ENCODE data around the gene SERINC5. TPM values are rescaled to one million over a fixed set of nuclear protein-coding genes. Genes with fewer than 3 reads are reported as not detected.

SERINC5 gene
- total and polyA plus RNA-seq, 3 donors from 2014 or later = 62.3 to 217 (median 158) TPM

DNA sequence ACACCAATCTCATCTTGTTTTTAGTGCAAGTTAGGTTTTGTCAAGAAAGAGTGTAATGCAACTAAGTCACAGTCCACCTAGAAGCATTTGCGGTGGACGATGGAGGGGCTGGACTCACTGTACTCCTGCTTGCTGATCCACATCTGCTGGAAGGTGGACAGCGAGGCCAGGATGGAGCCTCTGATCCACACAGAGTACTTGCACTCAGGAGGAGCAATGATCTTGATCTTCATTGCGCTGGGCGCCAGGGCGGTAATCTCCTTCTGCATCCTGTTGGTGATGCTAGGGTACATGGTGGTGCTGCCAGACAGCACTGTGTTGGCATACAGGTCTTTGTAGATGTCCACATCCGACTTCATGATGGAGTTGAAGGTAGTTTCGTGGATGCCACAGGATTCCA, 43.8 kb upstream of the SERINC5 start:
- H3K4me1 ChIP-seq = no peaks in the 10 kb centered on the region
- H3K36me3 ChIP-seq (ENCODE audit: low read depth, missing control alignments) = no peaks in the 10 kb centered on the region
- TF ChIP-seq, protein P1, sequence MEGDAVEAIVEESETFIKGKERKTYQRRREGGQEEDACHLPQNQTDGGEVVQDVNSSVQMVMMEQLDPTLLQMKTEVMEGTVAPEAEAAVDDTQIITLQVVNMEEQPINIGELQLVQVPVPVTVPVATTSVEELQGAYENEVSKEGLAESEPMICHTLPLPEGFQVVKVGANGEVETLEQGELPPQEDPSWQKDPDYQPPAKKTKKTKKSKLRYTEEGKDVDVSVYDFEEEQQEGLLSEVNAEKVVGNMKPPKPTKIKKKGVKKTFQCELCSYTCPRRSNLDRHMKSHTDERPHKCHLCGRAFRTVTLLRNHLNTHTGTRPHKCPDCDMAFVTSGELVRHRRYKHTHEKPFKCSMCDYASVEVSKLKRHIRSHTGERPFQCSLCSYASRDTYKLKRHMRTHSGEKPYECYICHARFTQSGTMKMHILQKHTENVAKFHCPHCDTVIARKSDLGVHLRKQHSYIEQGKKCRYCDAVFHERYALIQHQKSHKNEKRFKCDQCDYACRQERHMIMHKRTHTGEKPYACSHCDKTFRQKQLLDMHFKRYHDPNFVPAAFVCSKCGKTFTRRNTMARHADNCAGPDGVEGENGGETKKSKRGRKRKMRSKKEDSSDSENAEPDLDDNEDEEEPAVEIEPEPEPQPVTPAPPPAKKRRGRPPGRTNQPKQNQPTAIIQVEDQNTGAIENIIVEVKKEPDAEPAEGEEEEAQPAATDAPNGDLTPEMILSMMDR (IDR thresholded peaks at IDR 0.05) = no peak
- TF ChIP-seq POLR2A (IDR thresholded peaks at IDR 0.05) = no peak
- intact Hi-C loops (cut with DNase I; ENCODE audit: low total_unique reads) = no loop called here
- no peaks in the 10 kb centered on the region for H3K27me3 ChIP-seq
- 93 to 98% methylated on average over 7 to 8 of the region's 8 CpGs for WGBS, 2 donors
- no peaks in the 10 kb centered on the region for H3K9me3 ChIP-seq
- DNase-seq = no peak
- H3K27ac ChIP-seq = no peak overlapping the region
- no peak overlapping the region for H3K4me3 ChIP-seq

DNA sequence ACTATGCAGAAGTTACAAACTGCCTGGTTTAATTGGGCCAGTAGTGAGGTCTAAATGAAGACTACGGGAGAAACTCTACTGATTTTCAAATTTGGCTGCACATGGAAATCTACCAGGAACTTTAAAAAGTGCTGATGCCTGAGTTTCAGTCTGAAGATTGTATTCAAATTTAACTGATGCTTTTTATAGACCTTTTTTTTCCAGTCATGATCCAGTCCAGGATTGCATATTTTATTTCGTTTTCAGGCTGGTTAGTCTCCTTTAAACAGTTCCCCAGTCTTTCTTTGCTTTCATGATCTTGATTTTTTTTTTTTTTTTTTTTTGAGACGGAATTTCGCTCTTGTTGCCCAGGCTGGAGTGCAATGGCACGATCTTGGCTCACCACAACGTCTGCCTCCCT, 40.3 kb upstream of the SERINC5 start:
- no peak for DNase-seq
- TF ChIP-seq, protein P1 (IDR thresholded peaks at IDR 0.05) = no peak
- no peak for TF ChIP-seq POLR2A (IDR thresholded peaks at IDR 0.05)
- no peaks in the 10 kb centered on the region for H3K36me3 ChIP-seq (ENCODE audit: low read depth, missing control alignments)
- H3K9me3 ChIP-seq = no peaks in the 10 kb centered on the region
- intact Hi-C loops (cut with DNase I; ENCODE audit: low total_unique reads) = no loop called here
- no peaks in the 10 kb centered on the region for H3K27me3 ChIP-seq
- H3K4me1 ChIP-seq = no peaks in the 10 kb centered on the region
- 47 to 69% methylated on average over 6 of the region's 6 CpGs for WGBS, 2 donors
- no peak overlapping the region for H3K4me3 ChIP-seq
- peak overlapping the region in 1 of 2 donors; percentile 41 for H3K27ac ChIP-seq

DNA sequence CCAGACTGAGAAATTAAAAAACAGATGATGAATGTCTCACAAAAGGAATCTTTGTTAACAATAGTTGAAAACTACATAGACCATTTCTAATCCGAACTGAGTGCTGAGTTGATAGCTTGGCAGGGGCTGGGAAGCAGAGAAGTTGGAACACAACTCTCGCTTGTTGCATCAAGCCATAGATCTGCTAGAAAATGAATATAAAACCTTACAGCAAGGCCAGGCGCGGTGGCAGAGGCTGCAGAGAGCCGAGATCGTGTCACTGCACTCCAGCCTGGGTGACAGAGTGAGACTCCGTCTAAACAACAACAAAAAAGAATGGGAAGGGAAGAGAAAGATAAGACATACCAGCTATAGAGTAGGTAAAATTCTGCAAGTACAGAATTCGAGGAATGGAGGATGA, 35.9 kb upstream of the SERINC5 start:
- no peak for DNase-seq
- TF ChIP-seq, protein P1 (IDR thresholded peaks at IDR 0.05) = no peak
- no peak for TF ChIP-seq POLR2A (IDR thresholded peaks at IDR 0.05)
- WGBS, 2 donors = 89 to 94% methylated on average over 8 of the region's 8 CpGs
- Histone ChIP-seq H3K4me3 (no peak overlapping the region), H3K9me3 (no peaks in the 10 kb centered on the region), H3K27ac (no peak overlapping the region), H3K4me1 (no peaks in the 10 kb centered on the region), H3K27me3 (no peaks in the 10 kb centered on the region), H3K36me3 (ENCODE audit: low read depth, missing control alignments) (no peaks in the 10 kb centered on the region)
- intact Hi-C loops (cut with DNase I; ENCODE audit: low total_unique reads) = no loop called here

DNA sequence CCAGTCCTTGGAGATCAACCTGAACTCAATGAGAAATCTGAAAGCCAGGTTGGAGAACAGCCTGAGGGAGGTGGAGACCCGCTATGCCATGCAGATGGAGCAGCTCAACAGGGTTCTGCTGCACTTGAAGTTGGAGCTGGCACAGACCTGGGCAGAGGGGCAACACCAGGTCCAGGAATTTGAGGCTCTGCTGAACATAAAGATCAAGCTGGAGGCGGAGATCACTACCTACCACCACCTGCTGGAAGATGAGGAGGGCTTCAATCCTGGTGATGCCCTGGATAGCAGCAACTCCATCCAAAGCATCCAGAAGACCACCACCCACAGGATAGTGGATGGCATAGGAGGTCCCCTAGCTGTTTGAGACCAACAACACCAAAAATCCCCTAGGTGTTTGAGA, 33.5 kb upstream of the SERINC5 start:
- Histone ChIP-seq H3K27ac (no peak overlapping the region), H3K4me1 (no peaks in the 10 kb centered on the region), H3K36me3 (ENCODE audit: low read depth, missing control alignments) (no peaks in the 10 kb centered on the region), H3K27me3 (no peaks in the 10 kb centered on the region), H3K9me3 (no peaks in the 10 kb centered on the region), H3K4me3 (no peak overlapping the region)
- TF ChIP-seq, protein P1 (IDR thresholded peaks at IDR 0.05) = no peak
- TF ChIP-seq POLR2A (IDR thresholded peaks at IDR 0.05) = no peak
- DNase-seq = no peak
- 93 to 100% methylated on average over 2 of the region's 2 CpGs for WGBS, 2 donors
- intact Hi-C loops (cut with DNase I; ENCODE audit: low total_unique reads) = no loop called here

DNA sequence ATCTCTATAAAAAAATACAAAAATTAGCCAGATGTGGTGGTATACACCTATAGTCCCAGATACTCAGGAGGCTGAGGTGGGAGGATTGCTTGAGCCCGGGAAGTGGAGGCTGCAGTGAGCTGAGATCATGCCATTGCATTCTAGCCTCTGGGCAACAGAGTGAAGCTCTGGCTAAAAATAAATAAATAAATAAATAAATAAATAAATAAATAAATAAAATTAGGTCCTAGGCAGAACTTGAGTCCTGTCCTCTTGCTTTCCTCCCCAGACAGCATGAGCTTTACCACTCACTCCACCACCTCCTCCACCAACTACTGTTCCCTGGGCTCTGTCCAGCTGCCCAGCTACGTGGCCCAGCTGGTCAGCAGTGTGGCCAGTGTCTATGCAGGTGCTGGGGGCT, 32.3 kb upstream of the SERINC5 start:
- no peak for DNase-seq
- no peaks in the 10 kb centered on the region for H3K4me1 ChIP-seq
- no peaks in the 10 kb centered on the region for H3K36me3 ChIP-seq (ENCODE audit: low read depth, missing control alignments)
- TF ChIP-seq POLR2A (IDR thresholded peaks at IDR 0.05) = no peak
- TF ChIP-seq, protein P1 (IDR thresholded peaks at IDR 0.05) = no peak
- H3K27me3 ChIP-seq = no peaks in the 10 kb centered on the region
- no peak overlapping the region for H3K4me3 ChIP-seq
- H3K27ac ChIP-seq = no peak overlapping the region
- 97 to 98% methylated on average over 2 of the region's 2 CpGs for WGBS, 2 donors
- no peaks in the 10 kb centered on the region for H3K9me3 ChIP-seq
- intact Hi-C loops (cut with DNase I; ENCODE audit: low total_unique reads) = no loop called here

Measured in testis (tissue), 3 donors.